Measurements from ENCODE around the gene VAT1. TPM values are rescaled to one million over a fixed set of nuclear protein-coding genes. Genes with fewer than 3 reads are reported as not detected.

Gene VAT1
- total RNA-seq, 1 experiment from 2014 or later: 45.7 TPM

Other genes starting within 250 kb of the VAT1 start
- 43.9 and 54.0 TPM in 2 replicates for gene VPS25, start 248.9 kb downstream of the VAT1 start, total RNA-seq (2014; rRNA removed; shearing (Covaris generic); ENCODE audit: low replicate concordance)
- 0.76 and 3.3 TPM in 2 replicates for gene WNK4, start 241.8 kb downstream of the VAT1 start, total RNA-seq (2014; rRNA removed; shearing (Covaris generic); ENCODE audit: low replicate concordance)
- gene COA3, start 223.7 kb downstream of the VAT1 start, total RNA-seq (2014; rRNA removed; shearing (Covaris generic); ENCODE audit: low replicate concordance): 63.9 and 64.1 TPM in 2 replicates
- not detected in 2 replicates for gene CNTD1, start 223.5 kb downstream of the VAT1 start, total RNA-seq (2014; rRNA removed; shearing (Covaris generic); ENCODE audit: low replicate concordance)
- gene BECN1, start 198.1 kb downstream of the VAT1 start, total RNA-seq (2014; rRNA removed; shearing (Covaris generic); ENCODE audit: low replicate concordance): 117 and 136 TPM in 2 replicates
- gene PSME3, start 189.0 kb downstream of the VAT1 start, total RNA-seq (2014; rRNA removed; shearing (Covaris generic); ENCODE audit: low replicate concordance): 73.4 and 88.7 TPM in 2 replicates
- gene AOC2, start 177.8 kb downstream of the VAT1 start, total RNA-seq (2014; rRNA removed; shearing (Covaris generic); ENCODE audit: low replicate concordance): 0.67 and 1.5 TPM in 2 replicates
- gene AOC3, start 171.2 kb downstream of the VAT1 start, total RNA-seq (2014; rRNA removed; shearing (Covaris generic); ENCODE audit: low replicate concordance): 0.19 and 0.47 TPM in 2 replicates
- not detected in 2 replicates for gene G6PC1, start 121.6 kb downstream of the VAT1 start, total RNA-seq (2014; rRNA removed; shearing (Covaris generic); ENCODE audit: low replicate concordance)
- 17.7 and 38.9 TPM in 2 replicates for gene AARSD1, start 57.9 kb downstream of the VAT1 start, total RNA-seq (2014; rRNA removed; shearing (Covaris generic); ENCODE audit: low replicate concordance)
- 0.11 and 0.45 TPM in 2 replicates for gene PTGES3L, start 42.3 kb downstream of the VAT1 start, total RNA-seq (2014; rRNA removed; shearing (Covaris generic); ENCODE audit: low replicate concordance)
- 9.2 and 16.6 TPM in 2 replicates for gene RUNDC1, start 41.8 kb downstream of the VAT1 start, total RNA-seq (2014; rRNA removed; shearing (Covaris generic); ENCODE audit: low replicate concordance)
- gene RPL27, start 24.0 kb downstream of the VAT1 start, total RNA-seq (2014; rRNA removed; shearing (Covaris generic); ENCODE audit: low replicate concordance): 1,746 and 2,567 TPM in 2 replicates
- gene IFI35, start 15.6 kb downstream of the VAT1 start, total RNA-seq (2014; rRNA removed; shearing (Covaris generic); ENCODE audit: low replicate concordance): 19.1 and 27.2 TPM in 2 replicates
- gene RND2, start 2.8 kb upstream of the VAT1 start, total RNA-seq (2014; rRNA removed; shearing (Covaris generic); ENCODE audit: low replicate concordance): 0.30 and 0.36 TPM in 2 replicates
- 46.0 and 49.7 TPM in 2 replicates for gene BRCA1, start 103.0 kb upstream of the VAT1 start, total RNA-seq (2014; rRNA removed; shearing (Covaris generic); ENCODE audit: low replicate concordance)
- gene NBR1, start 148.8 kb upstream of the VAT1 start, total RNA-seq (2014; rRNA removed; shearing (Covaris generic); ENCODE audit: low replicate concordance): 49.4 and 49.5 TPM in 2 replicates
- gene TMEM106A, start 189.5 kb upstream of the VAT1 start, total RNA-seq (2014; rRNA removed; shearing (Covaris generic); ENCODE audit: low replicate concordance): 9.0 and 14.5 TPM in 2 replicates
- not detected in 2 replicates for gene CCDC200, start 206.2 kb upstream of the VAT1 start, total RNA-seq (2014; rRNA removed; shearing (Covaris generic); ENCODE audit: low replicate concordance)
- not detected in 2 replicates for gene RNU2-1, start 211.6 kb upstream of the VAT1 start, total RNA-seq (2014; rRNA removed; shearing (Covaris generic); ENCODE audit: low replicate concordance)

Data from Karpas-422 (cell line).